Hepatocyte (in vitro differentiated cells): ENCODE data around the gene CACNA1B.

Experiments
- EZH2 ChIP-seq: fragments of 200-600 bp; sonication (generic); IDR thresholded peaks from 2 replicates; pipeline ENCODE4 v1.6.1; 2016; ENCODE audit warnings: antibody characterized with exemption, mild to moderate bottlenecking, borderline replicate concordance
- EZH2phosphoT487 ChIP-seq: fragments of 200-600 bp; sonication (generic); IDR thresholded peaks from one replicate; pipeline ENCODE4 v1.6.1; 2018; ENCODE audit warnings: antibody characterized with exemption, mild to moderate bottlenecking, low read depth, moderate library complexity; ENCODE audit not compliant: unreplicated experiment, severe bottlenecking
- TF ChIP-seq, protein P1 (sequence below): fragments of 200-600 bp; sonication (generic); IDR thresholded peaks from 2 replicates; pipeline ENCODE4 v1.5.1; 2016; ENCODE audit warnings: antibody characterized with exemption, mild to moderate bottlenecking; ENCODE audit not compliant: poor library complexity

DNA sequence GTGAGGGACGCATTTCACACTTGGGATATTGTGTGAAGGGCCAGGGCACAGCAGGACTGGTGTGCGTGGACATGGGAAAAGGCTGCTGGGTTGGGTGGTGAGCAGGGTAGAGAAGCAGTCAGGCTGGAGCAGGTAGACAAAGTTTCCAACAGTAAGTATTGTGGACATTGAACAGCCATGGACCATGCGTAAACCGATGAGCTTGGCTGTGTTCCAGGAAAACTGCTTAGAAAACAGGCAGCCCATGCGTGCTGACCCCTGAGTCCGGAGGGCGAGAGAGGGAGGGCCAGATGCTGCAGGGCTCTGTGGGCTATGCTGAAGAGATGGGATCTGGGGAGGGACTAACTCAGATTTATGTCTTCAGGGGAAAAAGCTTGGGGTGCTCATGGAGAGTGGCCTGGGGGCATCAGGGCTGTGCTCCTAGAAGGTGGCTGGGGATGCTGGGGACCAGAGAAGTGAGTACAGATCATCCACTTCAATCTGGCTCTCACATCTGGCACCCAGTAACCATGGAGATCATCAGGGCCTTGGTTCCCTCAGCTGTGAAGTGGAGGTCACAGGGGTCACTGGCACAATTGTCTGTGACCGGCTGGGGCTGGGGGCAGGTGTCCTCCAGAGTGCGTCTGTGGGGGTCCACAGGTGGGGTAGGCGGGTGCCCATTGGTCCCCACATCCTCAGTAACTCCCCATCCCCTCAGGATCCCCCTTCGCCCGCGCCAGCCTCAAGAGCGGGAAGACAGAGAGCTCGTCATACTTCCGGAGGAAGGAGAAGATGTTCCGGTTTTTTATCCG, 93.3 kb downstream of the CACNA1B start:
- TF ChIP-seq, protein P1, sequence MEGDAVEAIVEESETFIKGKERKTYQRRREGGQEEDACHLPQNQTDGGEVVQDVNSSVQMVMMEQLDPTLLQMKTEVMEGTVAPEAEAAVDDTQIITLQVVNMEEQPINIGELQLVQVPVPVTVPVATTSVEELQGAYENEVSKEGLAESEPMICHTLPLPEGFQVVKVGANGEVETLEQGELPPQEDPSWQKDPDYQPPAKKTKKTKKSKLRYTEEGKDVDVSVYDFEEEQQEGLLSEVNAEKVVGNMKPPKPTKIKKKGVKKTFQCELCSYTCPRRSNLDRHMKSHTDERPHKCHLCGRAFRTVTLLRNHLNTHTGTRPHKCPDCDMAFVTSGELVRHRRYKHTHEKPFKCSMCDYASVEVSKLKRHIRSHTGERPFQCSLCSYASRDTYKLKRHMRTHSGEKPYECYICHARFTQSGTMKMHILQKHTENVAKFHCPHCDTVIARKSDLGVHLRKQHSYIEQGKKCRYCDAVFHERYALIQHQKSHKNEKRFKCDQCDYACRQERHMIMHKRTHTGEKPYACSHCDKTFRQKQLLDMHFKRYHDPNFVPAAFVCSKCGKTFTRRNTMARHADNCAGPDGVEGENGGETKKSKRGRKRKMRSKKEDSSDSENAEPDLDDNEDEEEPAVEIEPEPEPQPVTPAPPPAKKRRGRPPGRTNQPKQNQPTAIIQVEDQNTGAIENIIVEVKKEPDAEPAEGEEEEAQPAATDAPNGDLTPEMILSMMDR = no peak
- TF ChIP-seq EZH2phosphoT487 (no peak), EZH2 (no peak)
